H9 (cell line): ENCODE data around the gene UBN1. TPM values are rescaled to one million over a fixed set of nuclear protein-coding genes. Genes with fewer than 3 reads are reported as not detected.

ENCODE experiments used
- DNase-seq: peaks from one replicate; pipeline ENCODE4 v3.0.0-alpha.2; 2017
- H2AFZ ChIP-seq: one replicate; pipeline ENCODE4 v1.6.1; 2013; ENCODE audit warnings: mild to moderate bottlenecking, low read length, control low read depth, moderate library complexity
- H2AK5ac ChIP-seq: 2 replicates; pipeline ENCODE4 v1.6.1; 2013; ENCODE audit warnings: low read length, control low read depth, mixed read lengths; ENCODE audit not compliant: insufficient read length
- H2BK120ac ChIP-seq: one replicate; pipeline ENCODE4 v1.6.1; 2013; ENCODE audit warnings: low read depth, mild to moderate bottlenecking, low read length, control low read depth, inconsistent platforms; ENCODE audit not compliant: poor library complexity, severe bottlenecking
- H2BK12ac ChIP-seq: 2 replicates; pipeline ENCODE4 v1.6.1; 2013; ENCODE audit warnings: low read length, control low read depth, mixed read lengths, low read depth; ENCODE audit not compliant: insufficient read length
- H2BK15ac ChIP-seq: 2 replicates; pipeline ENCODE4 v1.6.1; 2013; ENCODE audit warnings: low read depth, low read length, control low read depth
- H2BK20ac ChIP-seq: one replicate; pipeline ENCODE4 v1.6.1; 2013; ENCODE audit warnings: low read depth, mild to moderate bottlenecking, low read length, control low read depth, inconsistent platforms; ENCODE audit not compliant: poor library complexity, severe bottlenecking
- H2BK5ac ChIP-seq: 2 replicates; pipeline ENCODE4 v1.6.1; 2013; ENCODE audit warnings: low read length, control low read depth, mixed read lengths; ENCODE audit not compliant: insufficient read length
- H3K14ac ChIP-seq: 2 replicates; pipeline ENCODE4 v1.6.1; 2013; ENCODE audit warnings: low read length, control low read depth; ENCODE audit not compliant: insufficient read depth
- H3K18ac ChIP-seq: 2 replicates; pipeline ENCODE4 v1.6.1; 2013; ENCODE audit warnings: low read depth, mild to moderate bottlenecking, mixed read lengths, low read length, control low read depth; ENCODE audit not compliant: insufficient read length
- H3K23ac ChIP-seq: 2 replicates; pipeline ENCODE4 v1.6.1; 2013; ENCODE audit warnings: low read length, control low read depth, mixed read lengths, low read depth; ENCODE audit not compliant: insufficient read length
- H3K23me2 ChIP-seq: 2 replicates; pipeline ENCODE4 v1.6.1; 2013; ENCODE audit warnings: low read depth, mild to moderate bottlenecking, mixed read lengths, low read length, control low read depth; ENCODE audit not compliant: insufficient read length, poor library complexity, severe bottlenecking
- H3K27ac ChIP-seq: 2 replicates; pipeline ENCODE4 v1.5.1; 2013; ENCODE audit warnings: low read length, control low read depth, mixed read lengths, low read depth; ENCODE audit not compliant: insufficient read length
- H3K27me3 ChIP-seq: 2 replicates; pipeline ENCODE4 v1.6.1; 2013; ENCODE audit warnings: low read length, control low read depth, inconsistent platforms; ENCODE audit not compliant: insufficient read depth
- H3K4ac ChIP-seq: 2 replicates; pipeline ENCODE4 v1.6.1; 2013; ENCODE audit warnings: low read depth, mild to moderate bottlenecking, control low read depth, inconsistent platforms, low read length, moderate library complexity
- H3K4me1 ChIP-seq: 2 replicates; pipeline ENCODE4 v1.6.1; 2013; ENCODE audit warnings: low read length, control low read depth, inconsistent platforms; ENCODE audit not compliant: insufficient read depth
- H3K4me2 ChIP-seq: 2 replicates; pipeline ENCODE4 v1.6.1; 2013; ENCODE audit warnings: low read length, control low read depth, mixed read lengths; ENCODE audit not compliant: insufficient read length, insufficient read depth
- H3K56ac ChIP-seq: 2 replicates; pipeline ENCODE4 v1.6.1; 2013; ENCODE audit warnings: low read depth, mild to moderate bottlenecking, mixed read lengths, low read length, control low read depth; ENCODE audit not compliant: insufficient read length
- H3K79me1 ChIP-seq: 2 replicates; pipeline ENCODE4 v1.6.1; 2013; ENCODE audit warnings: low read depth, mild to moderate bottlenecking, moderate library complexity, low read length, control low read depth, inconsistent platforms; ENCODE audit not compliant: insufficient read depth, poor library complexity, severe bottlenecking
- H3K79me2 ChIP-seq: 2 replicates; pipeline ENCODE4 v1.6.1; 2013; ENCODE audit warnings: low read length, control low read depth, inconsistent platforms; ENCODE audit not compliant: insufficient read depth
- H3K9ac ChIP-seq: 2 replicates; pipeline ENCODE4 v1.6.1; 2013; ENCODE audit warnings: low read length, control low read depth, mixed read lengths; ENCODE audit not compliant: insufficient read length; ENCODE audit errors: extremely low read depth
- H3K9me3 ChIP-seq: one replicate; pipeline ENCODE4 v1.6.1; 2013; ENCODE audit warnings: low read depth, low read length, inconsistent platforms; ENCODE audit not compliant: control insufficient read depth
- H3T11ph ChIP-seq: one replicate; pipeline ENCODE4 v1.6.1; 2013; ENCODE audit warnings: mild to moderate bottlenecking, low read length, control low read depth, inconsistent platforms
- H4K20me1 ChIP-seq: one replicate; pipeline ENCODE4 v1.6.1; 2013; ENCODE audit not compliant: control insufficient read depth, insufficient read length, insufficient read depth
- H4K5ac ChIP-seq: 2 replicates; pipeline ENCODE4 v1.6.1; 2013; ENCODE audit warnings: low read depth, mild to moderate bottlenecking, mixed read lengths, low read length, control low read depth; ENCODE audit not compliant: insufficient read length
- H4K8ac ChIP-seq: replicated peaks from 2 replicates; pipeline ENCODE4 v1.6.1; 2013; ENCODE audit warnings: low read length, control low read depth, mixed read lengths, low read depth; ENCODE audit not compliant: insufficient read length
- H4K91ac ChIP-seq: 2 replicates; pipeline ENCODE4 v1.6.1; 2013; ENCODE audit warnings: low read depth, mild to moderate bottlenecking, moderate library complexity, mixed read lengths, low read length, control low read depth; ENCODE audit not compliant: insufficient read length
- H3K27ac Mint-ChIP-seq, 3 experiments: 2 replicates in 2 of 3; 3 replicates in 1 of 3; pipeline ENCODE4 v1.8.0; 2020 to 2021; ENCODE audit warnings: mixed read lengths in 3 of 3, mild to moderate bottlenecking in 1 of 3, moderate library complexity in 1 of 3
- H3K27me3 Mint-ChIP-seq: 2 replicates; pipeline ENCODE4 v1.8.0; 2021; ENCODE audit warnings: low read depth, mild to moderate bottlenecking, moderate library complexity, mixed read lengths
- H3K36me3 Mint-ChIP-seq, 3 experiments: 2 replicates in 2 of 3; 3 replicates in 1 of 3; pipeline ENCODE4 v1.8.0; 2020 to 2021; ENCODE audit warnings: low read depth in 3 of 3, mixed read lengths in 3 of 3; ENCODE audit not compliant: insufficient read depth in 1 of 3
- H3K4me1 Mint-ChIP-seq, 2 experiments: 2 replicates each; pipeline ENCODE4 v1.8.0; 2020; ENCODE audit warnings: mixed read lengths in 2 of 2
- H3K4me3 Mint-ChIP-seq, 2 experiments: 2 replicates in 1 of 2; 3 replicates in 1 of 2; pipeline ENCODE4 v1.8.0; 2020 to 2021; ENCODE audit warnings: mild to moderate bottlenecking in 2 of 2, mixed read lengths in 2 of 2, moderate library complexity in 1 of 2
- H3K9me3 Mint-ChIP-seq, 2 experiments: 2 replicates in 1 of 2; 3 replicates in 1 of 2; pipeline ENCODE4 v1.8.0; 2020; ENCODE audit warnings: mild to moderate bottlenecking in 2 of 2, mixed read lengths in 2 of 2, moderate library complexity in 1 of 2
- CTCF ChIP-seq: fragments of 200-600 bp; sonication (generic); conservative IDR thresholded peaks from 3 replicates; pipeline ENCODE4 v1.8.0; 2021; ENCODE audit warnings: antibody characterized with exemption, mild to moderate bottlenecking
- WGBS: extraction: QIAGEN DNeasy Blood & Tissue Kit; methylation state at CpG from one replicate; pipeline ENCODE4 v1.1.7; 2013; ENCODE audit warnings: missing lambda C conversion rate, low lambda C conversion rate, mixed read lengths; ENCODE audit not compliant: insufficient read length; ENCODE audit errors: extremely low coverage; 5-methylcytosine and 5-hydroxymethylcytosine counted together
- total RNA-seq: library from RNA; stranded (reverse); gene quantifications from 2 replicates; pipeline ENCODE4 v1.2.1, GENCODE V29; 2021

The UBN1 gene
- total RNA-seq, 1 experiment from 2014 or later, result 55.2 TPM

- H2BK120ac ChIP-seq, result no peak overlapping the region
- no peak overlapping the region for H3K27ac ChIP-seq
- peaks cover 8 to 9% of the 10 kb centered on the region in 2 experiments for H3K9me3 Mint-ChIP-seq
- no CpG with 5 or more reads among the region's 2 CpGs for WGBS
- H4K20me1 ChIP-seq, result no peaks in the 10 kb centered on the region
- H3T11ph ChIP-seq, result no peak overlapping the region
- no peak for DNase-seq
- no peak overlapping the region for H2AK5ac ChIP-seq
- no peaks in the 10 kb centered on the region for H3K79me1 ChIP-seq
- no peak overlapping the region for H3K18ac ChIP-seq
- no peak overlapping the region for H3K56ac ChIP-seq
- H2BK20ac ChIP-seq, result no peak overlapping the region
- no peak overlapping the region for H4K91ac ChIP-seq
- peaks cover 6 to 32% (median 21%) of the 10 kb centered on the region in 3 experiments for H3K36me3 Mint-ChIP-seq
- peaks cover 27 to 33% of the 10 kb centered on the region in 2 experiments for H3K4me1 Mint-ChIP-seq
- H3K4me1 ChIP-seq, result peaks cover 6% of the 10 kb centered on the region
- no peak overlapping the region for H3K4me3 Mint-ChIP-seq
- no peak overlapping the region for H3K27ac Mint-ChIP-seq
- no peak overlapping the region for H3K23ac ChIP-seq
- no peaks in the 10 kb centered on the region for H3K23me2 ChIP-seq
- H2BK5ac ChIP-seq, result no peak overlapping the region
- no peak overlapping the region for H2AFZ ChIP-seq
- no peaks in the 10 kb centered on the region for H3K27me3 ChIP-seq
- H3K9me3 ChIP-seq, result no peaks in the 10 kb centered on the region
- no peak overlapping the region for H3K14ac ChIP-seq
- H3K4ac ChIP-seq, result no peak overlapping the region
- no peak overlapping the region for H3K9ac ChIP-seq
- H4K8ac ChIP-seq, result no peak overlapping the region
- no peak overlapping the region for H2BK12ac ChIP-seq
- no peaks in the 10 kb centered on the region for H3K79me2 ChIP-seq
- no peak for TF ChIP-seq CTCF
- no peak overlapping the region for H3K4me2 ChIP-seq
- no peaks in the 10 kb centered on the region; the same call in none of the 2 replicates for H3K27me3 Mint-ChIP-seq
- no peak overlapping the region for H4K5ac ChIP-seq
- no peak overlapping the region for H2BK15ac ChIP-seq
Observed at GRCh38 chr16:4926928-4927327, 79.6 kb downstream of the UBN1 start.
